Panc1 (cell line): ENCODE data around the gene OSBPL1A.

Experiments
- POLR2AphosphoS5 ChIP-seq: IDR thresholded peaks from 2 replicates; pipeline ENCODE4 v1.6.1; 2012; ENCODE audit warnings: mild to moderate bottlenecking, low read depth, low read length, moderate library complexity
- SIN3A ChIP-seq: IDR thresholded peaks from 2 replicates; pipeline ENCODE4 v1.6.1; 2012; ENCODE audit warnings: low read depth, mild to moderate bottlenecking, low read length, moderate library complexity, borderline replicate concordance; ENCODE audit not compliant: insufficient read depth
- TF ChIP-seq, protein P1 (sequence below): fragments of 450-650 bp; IDR thresholded peaks from 2 replicates; pipeline ENCODE4 v1.5.1; 2017; ENCODE audit warnings: mild to moderate bottlenecking
- TF ChIP-seq, protein P2 (sequence below), 2 experiments: IDR thresholded peaks; 2 replicates each; pipeline ENCODE4 v1.6.1; 2011 to 2012; ENCODE audit warnings: low read depth in 2 of 2, control low read depth in 1 of 2, low read length in 1 of 2, mild to moderate bottlenecking in 1 of 2, moderate library complexity in 1 of 2; ENCODE audit not compliant: insufficient read depth in 1 of 2

DNA sequence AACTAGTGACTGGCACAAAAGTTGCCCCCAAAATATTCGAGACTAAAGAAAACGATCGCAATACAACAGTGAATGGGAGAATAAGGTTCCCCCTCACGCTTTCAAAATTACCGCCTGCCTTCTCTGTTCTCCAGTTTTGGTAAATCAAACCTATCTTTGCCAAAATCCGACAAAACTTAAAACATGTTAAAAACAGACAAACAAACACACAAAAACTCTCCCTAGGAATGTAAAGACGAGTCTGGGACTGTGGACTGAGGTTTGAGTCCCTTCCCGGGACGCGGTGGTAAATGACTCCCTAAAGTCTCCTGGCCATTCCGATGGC, 28.4 kb upstream of the OSBPL1A start:
- TF ChIP-seq, protein P1, sequence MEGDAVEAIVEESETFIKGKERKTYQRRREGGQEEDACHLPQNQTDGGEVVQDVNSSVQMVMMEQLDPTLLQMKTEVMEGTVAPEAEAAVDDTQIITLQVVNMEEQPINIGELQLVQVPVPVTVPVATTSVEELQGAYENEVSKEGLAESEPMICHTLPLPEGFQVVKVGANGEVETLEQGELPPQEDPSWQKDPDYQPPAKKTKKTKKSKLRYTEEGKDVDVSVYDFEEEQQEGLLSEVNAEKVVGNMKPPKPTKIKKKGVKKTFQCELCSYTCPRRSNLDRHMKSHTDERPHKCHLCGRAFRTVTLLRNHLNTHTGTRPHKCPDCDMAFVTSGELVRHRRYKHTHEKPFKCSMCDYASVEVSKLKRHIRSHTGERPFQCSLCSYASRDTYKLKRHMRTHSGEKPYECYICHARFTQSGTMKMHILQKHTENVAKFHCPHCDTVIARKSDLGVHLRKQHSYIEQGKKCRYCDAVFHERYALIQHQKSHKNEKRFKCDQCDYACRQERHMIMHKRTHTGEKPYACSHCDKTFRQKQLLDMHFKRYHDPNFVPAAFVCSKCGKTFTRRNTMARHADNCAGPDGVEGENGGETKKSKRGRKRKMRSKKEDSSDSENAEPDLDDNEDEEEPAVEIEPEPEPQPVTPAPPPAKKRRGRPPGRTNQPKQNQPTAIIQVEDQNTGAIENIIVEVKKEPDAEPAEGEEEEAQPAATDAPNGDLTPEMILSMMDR = no peak
- TF ChIP-seq, protein P2, sequence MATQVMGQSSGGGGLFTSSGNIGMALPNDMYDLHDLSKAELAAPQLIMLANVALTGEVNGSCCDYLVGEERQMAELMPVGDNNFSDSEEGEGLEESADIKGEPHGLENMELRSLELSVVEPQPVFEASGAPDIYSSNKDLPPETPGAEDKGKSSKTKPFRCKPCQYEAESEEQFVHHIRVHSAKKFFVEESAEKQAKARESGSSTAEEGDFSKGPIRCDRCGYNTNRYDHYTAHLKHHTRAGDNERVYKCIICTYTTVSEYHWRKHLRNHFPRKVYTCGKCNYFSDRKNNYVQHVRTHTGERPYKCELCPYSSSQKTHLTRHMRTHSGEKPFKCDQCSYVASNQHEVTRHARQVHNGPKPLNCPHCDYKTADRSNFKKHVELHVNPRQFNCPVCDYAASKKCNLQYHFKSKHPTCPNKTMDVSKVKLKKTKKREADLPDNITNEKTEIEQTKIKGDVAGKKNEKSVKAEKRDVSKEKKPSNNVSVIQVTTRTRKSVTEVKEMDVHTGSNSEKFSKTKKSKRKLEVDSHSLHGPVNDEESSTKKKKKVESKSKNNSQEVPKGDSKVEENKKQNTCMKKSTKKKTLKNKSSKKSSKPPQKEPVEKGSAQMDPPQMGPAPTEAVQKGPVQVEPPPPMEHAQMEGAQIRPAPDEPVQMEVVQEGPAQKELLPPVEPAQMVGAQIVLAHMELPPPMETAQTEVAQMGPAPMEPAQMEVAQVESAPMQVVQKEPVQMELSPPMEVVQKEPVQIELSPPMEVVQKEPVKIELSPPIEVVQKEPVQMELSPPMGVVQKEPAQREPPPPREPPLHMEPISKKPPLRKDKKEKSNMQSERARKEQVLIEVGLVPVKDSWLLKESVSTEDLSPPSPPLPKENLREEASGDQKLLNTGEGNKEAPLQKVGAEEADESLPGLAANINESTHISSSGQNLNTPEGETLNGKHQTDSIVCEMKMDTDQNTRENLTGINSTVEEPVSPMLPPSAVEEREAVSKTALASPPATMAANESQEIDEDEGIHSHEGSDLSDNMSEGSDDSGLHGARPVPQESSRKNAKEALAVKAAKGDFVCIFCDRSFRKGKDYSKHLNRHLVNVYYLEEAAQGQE (IDR thresholded peaks at IDR 0.05; ENCODE audit: insufficient read depth in 1 of 2, low read depth in 2 of 2, low read length in 1 of 2) = no peak
- TF ChIP-seq POLR2AphosphoS5 = no peak
- no peak for TF ChIP-seq SIN3A
